GM18511 (cell line): ENCODE data around the gene INIP.
"Not testable (repeated sequence)": the region's sequence is repeated elsewhere in the genome, so short reads cannot be mapped to it uniquely, and the experiment has no call there.

ENCODE experiments used
- ATAC-seq: cut with Tn5 transposase; IDR thresholded peaks from one replicate; pipeline ENCODE4 v1.9.1; 2021; ENCODE audit warnings: mild to moderate bottlenecking, moderate library complexity; ENCODE audit not compliant: unreplicated experiment

INIP gene

DNA sequence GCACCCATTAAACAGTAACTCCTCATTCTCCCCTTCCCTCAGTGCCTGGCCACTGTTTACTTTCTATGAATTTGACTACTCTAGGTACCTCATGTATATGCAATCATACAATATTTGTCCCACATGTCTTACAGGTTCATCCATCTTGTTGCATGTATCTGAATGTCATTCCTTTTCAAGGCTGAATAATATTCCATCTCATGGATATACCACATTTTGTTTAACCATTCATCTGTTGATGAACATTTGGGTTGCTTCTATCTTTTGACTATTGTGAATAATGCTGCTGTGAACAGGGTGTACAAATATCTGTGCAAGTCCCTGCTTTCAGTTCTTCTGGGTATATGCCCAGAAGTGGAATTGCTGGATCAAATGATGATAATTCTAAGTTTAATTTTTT, 40.9 kb downstream of the INIP start:
- ATAC-seq, result no peak

- ATAC-seq, result not testable (repeated sequence)
Observed at GRCh38 chr9:112673221-112673620, 44.7 kb downstream of the INIP start.

GRCh38 chr9:112670991-112671625, 46.8 kb downstream of the INIP start:
- ATAC-seq, result no peak

DNA sequence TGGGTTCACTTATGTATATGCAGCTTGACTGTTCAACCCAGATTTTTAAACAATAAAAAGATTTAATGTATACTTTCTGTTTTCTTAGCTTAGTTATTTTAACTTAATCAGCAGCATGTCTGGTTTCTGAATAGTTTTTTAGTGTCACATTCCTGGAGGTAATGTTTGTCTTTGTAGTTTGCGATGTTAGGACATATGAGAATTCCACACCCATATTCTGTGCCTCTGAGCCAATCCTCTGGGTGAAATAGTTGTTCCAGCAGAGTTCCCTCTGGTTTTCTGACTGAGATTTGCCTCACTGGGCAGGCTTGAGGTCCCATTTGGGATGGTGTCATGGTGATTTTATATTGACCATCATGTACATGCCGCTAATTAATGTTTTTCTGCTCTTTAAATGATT, 48.6 kb downstream of the INIP start:
- no peak for ATAC-seq

DNA sequence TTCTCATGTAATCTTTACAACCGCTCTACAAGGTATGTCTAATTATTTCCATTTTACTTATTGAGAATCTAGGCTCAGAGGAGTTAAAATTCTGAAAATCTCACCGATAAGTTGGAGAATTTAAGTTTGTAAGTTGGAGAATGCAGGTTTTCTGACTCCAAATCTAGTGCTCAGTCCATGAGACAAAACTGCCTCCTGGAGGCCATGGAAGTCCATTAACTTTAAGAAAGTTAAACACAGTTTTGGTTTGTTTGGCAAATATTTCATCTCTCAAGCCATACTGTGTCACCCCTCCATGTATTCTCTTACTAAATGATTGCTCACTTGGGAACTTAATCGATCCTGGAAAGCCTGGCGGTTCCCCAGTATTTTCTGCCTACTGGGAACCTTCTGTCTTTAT, 52.6 kb downstream of the INIP start:
- no peak for ATAC-seq

DNA sequence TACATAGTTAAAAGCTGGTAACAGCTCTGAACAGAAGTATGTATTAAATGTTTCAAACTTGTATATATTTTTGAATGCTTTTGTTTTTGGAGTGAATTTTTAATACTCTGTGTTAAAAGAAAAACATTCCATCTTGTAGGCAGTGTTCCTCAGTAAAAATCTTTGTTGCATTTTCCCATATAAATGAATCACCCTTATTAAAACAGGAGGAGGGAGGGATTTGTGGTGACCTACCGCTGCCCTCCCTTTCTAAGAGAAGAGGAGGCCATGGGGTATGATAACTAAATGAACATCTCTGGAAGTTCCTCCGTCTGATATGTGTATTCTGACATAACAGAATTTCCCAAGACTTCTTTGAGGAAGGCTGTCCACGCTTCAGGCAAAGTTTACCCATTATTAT, 53.4 kb downstream of the INIP start:
- ATAC-seq, result no peak

- ATAC-seq, result no peak
Observed at GRCh38 chr9:112663681-112664080, 54.2 kb downstream of the INIP start.

- no peak for ATAC-seq
Observed at GRCh38 chr9:112659906-112660305, 58.0 kb downstream of the INIP start.

- ATAC-seq, result no peak
Observed at GRCh38 chr9:112655668-112656067, 62.2 kb downstream of the INIP start.

DNA sequence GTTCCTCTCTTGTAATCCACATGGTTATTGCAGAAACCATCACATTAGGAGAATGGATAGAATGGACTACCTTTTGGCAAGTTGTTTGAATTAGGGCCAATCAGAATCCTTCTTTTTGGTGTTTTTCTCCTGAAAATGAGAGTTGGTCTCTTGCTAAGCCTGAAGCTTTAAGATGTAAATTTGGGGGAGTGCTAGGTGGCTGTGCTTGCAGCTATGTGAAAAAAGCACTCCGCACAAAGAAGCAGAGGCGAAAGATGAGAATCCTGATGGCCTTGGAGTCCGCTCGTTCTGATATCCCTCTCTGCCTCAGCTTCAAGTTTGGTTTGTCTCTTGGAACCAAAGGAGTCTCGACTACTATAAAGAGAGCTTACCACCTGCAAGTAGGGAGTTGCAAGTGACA, 63.6 kb downstream of the INIP start:
- no peak for ATAC-seq

DNA sequence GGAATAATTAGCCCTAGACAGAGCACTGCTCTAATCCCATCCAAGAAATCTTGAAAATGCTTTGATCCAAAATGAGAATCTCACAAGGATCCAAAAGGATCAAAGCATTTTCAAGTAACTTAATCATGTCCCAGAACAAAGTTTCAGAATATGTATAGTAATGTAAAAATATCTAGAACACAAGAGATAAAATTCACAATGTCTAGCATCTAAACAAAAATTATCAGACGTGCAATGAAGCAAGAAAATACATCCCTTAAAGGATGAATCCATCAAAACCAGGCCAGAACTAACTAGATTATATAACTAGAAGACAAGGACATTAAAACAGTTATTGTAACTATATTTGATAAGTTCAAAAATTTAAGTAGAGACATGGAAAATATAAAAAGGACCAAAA, 69.3 kb downstream of the INIP start:
- no peak for ATAC-seq

DNA sequence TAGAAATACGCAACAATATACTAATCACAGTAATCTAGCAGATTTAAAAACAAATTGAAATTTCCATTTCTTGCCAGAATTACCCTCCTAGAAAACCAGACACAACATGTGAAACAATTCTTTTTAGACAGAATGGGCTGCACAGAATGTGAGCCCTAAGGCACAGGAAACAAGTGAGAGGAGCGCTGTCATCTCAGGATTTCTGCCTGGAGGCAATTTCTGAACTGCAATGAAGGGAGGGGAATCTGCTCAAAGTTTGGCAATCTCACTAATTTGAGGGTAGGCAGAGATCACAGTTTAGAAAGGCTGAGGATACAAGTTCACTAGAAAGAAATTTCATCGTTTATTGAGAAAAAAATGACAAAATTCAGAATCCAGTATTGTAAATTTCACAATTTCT, 70.3 kb downstream of the INIP start:
- ATAC-seq, result no peak

DNA sequence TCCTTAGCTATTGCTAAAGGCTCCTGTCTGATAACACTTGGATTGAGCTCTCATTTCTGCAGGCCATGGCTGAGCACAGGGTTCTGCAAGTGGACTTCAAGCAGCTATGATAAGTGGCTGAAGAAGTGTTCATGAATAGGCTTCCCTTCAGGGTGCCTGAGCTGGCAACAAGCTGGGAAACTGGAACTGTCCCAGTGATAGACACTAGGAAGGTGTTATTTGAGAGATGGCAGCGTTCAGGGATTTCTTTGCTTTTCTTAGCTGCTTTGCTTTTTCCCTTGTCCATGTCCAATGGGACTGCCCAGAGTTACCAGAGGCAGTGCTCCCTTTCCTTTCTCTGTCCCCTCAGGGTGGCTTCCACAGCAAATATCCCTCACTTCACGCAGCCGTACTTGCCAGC, 75.8 kb downstream of the INIP start:
- no peak for ATAC-seq

- ATAC-seq, result no peak
Observed at GRCh38 chr9:112640311-112640710, 77.6 kb downstream of the INIP start.
